ENCODE data around the gene TXLNB. TPM values are rescaled to one million over a fixed set of nuclear protein-coding genes. Genes with fewer than 3 reads are reported as not detected.
A peak's percentile ranks its signal among the peaks of the same experiment; 100 is the strongest.

TXLNB gene
- total and polyA plus RNA-seq, 2 of the 4 experiments (the other 2 are of a cell fraction) = under 0.01 to 0.05 TPM

- Histone ChIP-seq H2BK20ac (ENCODE audit: low read depth, low read length) (no peak overlapping the region), H3K4ac (ENCODE audit: low read depth, low read length) (no peak overlapping the region), H3K9ac (ENCODE audit: low read depth, low read length) (no peak overlapping the region), H3K4me2 (ENCODE audit: low read depth, low read length) (no peak overlapping the region), H2BK120ac (ENCODE audit: low read depth, low read length) (no peak overlapping the region), H2BK15ac (ENCODE audit: low read depth, low read length) (no peak overlapping the region), H3K23ac (ENCODE audit: low read depth, low read length) (no peak overlapping the region), H4K91ac (ENCODE audit: insufficient read depth, low read depth, low read length) (no peak overlapping the region), H3K36me3 (ENCODE audit: control insufficient read depth, insufficient read depth, low read length) (no peaks in the 10 kb centered on the region), H4K5ac (ENCODE audit: low read depth, low read length) (no peak overlapping the region), H3K14ac (replicated peaks; ENCODE audit: low read depth, low read length) (no peak overlapping the region), H2AK5ac (ENCODE audit: low read depth, low read length) (no peak overlapping the region), H2AFZ (replicated peaks; ENCODE audit: low read length, poor library complexity) (no peak overlapping the region), H2BK5ac (ENCODE audit: low read depth, low read length, poor library complexity, severe bottlenecking) (no peak overlapping the region), H3K9me1 (ENCODE audit: insufficient read depth, low read length) (no peaks in the 10 kb centered on the region), H4K20me1 (ENCODE audit: insufficient read depth, low read length) (no peaks in the 10 kb centered on the region), H4K8ac (ENCODE audit: low read depth in 2 of 2, low read length in 2 of 2) (no peak overlapping the region), H2AK9ac (replicated peaks; ENCODE audit: low read depth, low read length, poor library complexity) (no peak overlapping the region), H3K9me3 (ENCODE audit: control insufficient read depth, insufficient read depth, low read length) (no peaks in the 10 kb centered on the region), H3K4me3 (ENCODE audit: insufficient read depth, low read depth, low read length) (no peak overlapping the region), H3K27me3 (ENCODE audit: control insufficient read depth, insufficient read depth, low read length) (no peaks in the 10 kb centered on the region), H3K27ac (ENCODE audit: insufficient read depth, low read length) (no peak overlapping the region), H3K4me1 (ENCODE audit: control insufficient read depth, insufficient read depth, low read length) (no peaks in the 10 kb centered on the region; the same call in 1 of the 2 replicates), H3K79me1 (ENCODE audit: low read depth in 1 of 2, low read length in 2 of 2) (no peaks in the 10 kb centered on the region), H3K56ac (ENCODE audit: extremely low read depth, insufficient read depth, low read length) (no peak overlapping the region), H3K18ac (ENCODE audit: low read depth, low read length) (no peak overlapping the region)
- intact Hi-C loops (cut with micrococcal nuclease) (no loop called here), in situ Hi-C loops (cut with MboI; ENCODE audit: low sequenced_read_pairs) (no loop called here), dilution Hi-C loops (cut with HindIII; ENCODE audit: low sequenced_read_pairs, unreplicated experiment) (no loop called here)
- TF ChIP-seq MAZ (IDR thresholded peaks at IDR 0.05; ENCODE audit: borderline replicate concordance, low read depth, low read length) = no peak
- no peak for TF ChIP-seq NFE2L2 (IDR thresholded peaks at IDR 0.05; ENCODE audit: low read depth, low read length)
- no peak for TF ChIP-seq SMC3 (IDR thresholded peaks at IDR 0.05; ENCODE audit: low read depth, low read length)
- TF ChIP-seq MAFK (IDR thresholded peaks at IDR 0.05; ENCODE audit: low read depth, low read length) = peak; percentile 82
- TF ChIP-seq RCOR1 (IDR thresholded peaks at IDR 0.05; ENCODE audit: insufficient replicate concordance, low read length) = no peak
- ChIA-PET CTCF (no interaction called here), POLR2A (ENCODE audit: unreplicated experiment) (no interaction called here)
- DNase-seq = no peak
- ATAC-seq (ENCODE audit: low read depth) = no peak
- BruUV-seq (replicated peaks) = no TSS peak
Observed at GRCh38 chr6:139297921-139298320, 6.1 kb upstream of the TXLNB start.
